A549 (cell line): ENCODE results near the gene ACSF3. TPM values are rescaled to one million over a fixed set of nuclear protein-coding genes. Genes with fewer than 3 reads are reported as not detected.

Source experiments
- ATAC-seq, 2 experiments: fragments of 200-7000 bp in 1 of 2; fragments of >200 bp in 1 of 2; cut with Nextera tagmentation in 1 of 2; cut with Tn5 transposase in 1 of 2; 3 replicates each; pipeline versions ENCODE4 v1.8.0 to v1.9.1; 2018 to 2020; ENCODE audit warnings: mild to moderate bottlenecking in 1 of 2, moderate library complexity in 1 of 2
- CTCF ChIA-PET: fragments of 300-600 bp; sonication (Branson Sonifier 250); formaldehyde crosslinking; extraction: SDS; loops from one replicate; lab custom pipeline; 2021; ENCODE audit warnings: antibody characterized with exemption, inconsistent platforms; lab: Yijun Ruan, JAX
- POLR2A ChIA-PET: fragments of 350-600 bp; formaldehyde crosslinking; extraction: SDS; loops from one replicate; lab custom pipeline; 2021; ENCODE audit warnings: antibody characterized with exemption, inconsistent platforms; lab: Yijun Ruan, JAX
- DNase-seq, 2 experiments: peaks; one replicate each; pipeline versions ENCODE4 v3.0.0 to v3.0.0-alpha.2; 2011 to 2016; ENCODE audit warnings: low read depth in 1 of 2, low spot score in 1 of 2
- FAIRE-seq: peaks from 2 replicates; lab custom pipeline; 2011; peaks lifted over from hg19 to GRCh38; lab: Jason Lieb, UNC
- H3K27ac ChIP-seq, 2 experiments: fragments of >200 bp; sonication (Bioruptor Twin); formaldehyde crosslinking; 3 replicates each; pipeline ENCODE4 v1.5.1; 2016 to 2017
- H3K4me1 ChIP-seq: fragments of >200 bp; sonication (Bioruptor Twin); formaldehyde crosslinking; 3 replicates; pipeline ENCODE4 v1.6.1; 2016
- H3K4me2 ChIP-seq: fragments of >200 bp; sonication (Bioruptor Twin); formaldehyde crosslinking; 3 replicates; pipeline ENCODE4 v1.6.1; 2016
- H3K4me3 ChIP-seq: fragments of >200 bp; sonication (Bioruptor Twin); formaldehyde crosslinking; 3 replicates; pipeline ENCODE4 v1.5.1; 2016
- H3K9me3 ChIP-seq: fragments of >200 bp; sonication (Bioruptor Twin); formaldehyde crosslinking; 3 replicates; pipeline ENCODE4 v1.6.1; 2016
- CBX8 ChIP-seq: fragments of 200-600 bp; sonication (generic); IDR thresholded peaks from 2 replicates; pipeline ENCODE4 v1.6.1; 2016
- CEBPB ChIP-seq, 2 experiments: fragments of >200 bp in 1 of 2; sonication (Bioruptor Twin) in 1 of 2; formaldehyde crosslinking in 1 of 2; IDR thresholded peaks; 2 replicates each; pipeline ENCODE4 v1.6.1; 2012 to 2016
- CHD4 ChIP-seq: fragments of 200-600 bp; sonication (generic); IDR thresholded peaks from 2 replicates; pipeline ENCODE4 v1.6.1; 2016; ENCODE audit warnings: antibody characterized with exemption, mild to moderate bottlenecking, borderline replicate concordance
- EHMT2 ChIP-seq: fragments of 200-600 bp; sonication (generic); IDR thresholded peaks from 2 replicates; pipeline ENCODE4 v1.6.1; 2016; ENCODE audit warnings: antibody characterized with exemption, low read depth, mild to moderate bottlenecking, moderate library complexity
- EP300 ChIP-seq, 2 experiments: fragments of >200 bp; sonication (Bioruptor Twin); formaldehyde crosslinking; IDR thresholded peaks; 2 replicates in 1 of 2; 3 replicates in 1 of 2; pipeline ENCODE4 v1.6.1; 2016 to 2017
- FOXS1 ChIP-seq: fragments of 250-450 bp; sonication (Bioruptor Pico); IDR thresholded peaks from 2 replicates; pipeline ENCODE4 v1.5.0; 2020; ENCODE audit warnings: mild to moderate bottlenecking, moderate library complexity
- HOXB13 ChIP-seq: fragments of 250-450 bp; sonication (Bioruptor Pico); IDR thresholded peaks from 2 replicates; pipeline ENCODE4 v1.5.0; 2020; ENCODE audit warnings: low read depth, mild to moderate bottlenecking, moderate library complexity
- JUNB ChIP-seq: fragments of >200 bp; sonication (Bioruptor Twin); formaldehyde crosslinking; IDR thresholded peaks from 2 replicates; pipeline ENCODE4 v1.6.1; 2016
- KDM5A ChIP-seq: fragments of 200-600 bp; sonication (generic); IDR thresholded peaks from 2 replicates; pipeline ENCODE4 v1.6.1; 2016; ENCODE audit warnings: antibody characterized with exemption, mild to moderate bottlenecking
- NPAS2 ChIP-seq: fragments of 250-450 bp; sonication (Bioruptor Pico); IDR thresholded peaks from 2 replicates; pipeline ENCODE4 v1.8.0; 2022; ENCODE audit warnings: mild to moderate bottlenecking, moderate library complexity, borderline replicate concordance
- RCOR1 ChIP-seq: fragments of 150-350 bp; IDR thresholded peaks from 2 replicates; pipeline ENCODE4 v1.6.1; 2014; ENCODE audit warnings: antibody characterized with exemption, low read length, low read depth
- ZC3H11A ChIP-seq: fragments of 450-650 bp; IDR thresholded peaks from 2 replicates; pipeline ENCODE4 v1.6.1; 2014; ENCODE audit warnings: antibody characterized with exemption, mild to moderate bottlenecking
- WGBS: methylation state at CpG from one replicate; pipeline ENCODE4 v1.1.6; 2017; ENCODE audit errors: missing lambda C conversion rate; 5-methylcytosine and 5-hydroxymethylcytosine counted together
- polyA plus RNA-seq, 4 experiments: library from polyadenylated mRNA; depleted of rRNA in 3 of 4; stranded (reverse); fragments of >200 nt; fragmentation: RNase III in 1 of 4; extraction: RNeasy Plus Mini Kit Qiagen cat#74134 plus additional on column Dnase treatment in 1 of 4; gene quantifications; 2 replicates in 3 of 4; 3 replicates in 1 of 4; pipeline ENCODE4 v1.2.3, GENCODE V29; 2011 to 2017
- TF ChIP-seq, protein P1 (sequence below): fragments of >200 bp; sonication (Bioruptor Twin); formaldehyde crosslinking; IDR thresholded peaks from 3 replicates; pipeline ENCODE4 v1.6.1; 2016
- TF ChIP-seq, protein P2 (sequence below): fragments of 450-650 bp; IDR thresholded peaks from 2 replicates; pipeline ENCODE4 v1.6.1; 2014; ENCODE audit warnings: antibody characterized with exemption
- TF ChIP-seq, protein P3 (sequence below): fragments of 200-600 bp; sonication (generic); IDR thresholded peaks from 2 replicates; pipeline ENCODE4 v1.6.1; 2016; ENCODE audit warnings: antibody characterized with exemption, mild to moderate bottlenecking, moderate library complexity
- TF ChIP-seq, protein P4 (sequence below): IDR thresholded peaks from 2 replicates; pipeline ENCODE4 v1.6.1; 2012; ENCODE audit warnings: low read depth, borderline replicate concordance
- TF ChIP-seq, protein P5 (sequence below): IDR thresholded peaks from 2 replicates; pipeline ENCODE4 v1.6.1; 2012
- TF ChIP-seq, protein P6 (sequence below): fragments of >200 bp; sonication (Bioruptor Twin); formaldehyde crosslinking; IDR thresholded peaks from 2 replicates; pipeline ENCODE4 v1.6.1; 2016

Gene ACSF3
- polyA plus RNA-seq, 2 of the 4 experiments (the other 2 are of a cell fraction), result 9.8 to 13.1 TPM

DNA sequence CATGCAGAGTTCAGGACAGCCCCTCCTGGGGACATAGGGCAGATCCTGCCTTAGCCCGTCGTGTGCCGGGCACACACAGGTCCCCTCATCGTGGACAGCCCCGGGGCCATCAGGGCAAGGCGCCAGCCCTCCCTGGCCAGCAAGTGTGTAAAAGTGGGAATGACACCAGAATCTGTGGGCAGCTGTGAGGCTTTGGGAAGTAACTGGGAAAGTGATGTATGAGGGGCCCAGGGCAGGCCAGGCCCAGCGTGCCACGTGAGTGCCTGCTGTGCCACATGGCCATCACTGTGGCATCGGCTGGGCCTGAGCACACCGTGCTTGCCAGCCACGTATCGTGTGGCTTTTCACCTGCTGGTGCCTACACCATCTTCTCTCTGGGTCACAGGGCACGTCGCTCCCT lies 26.6 kb downstream of the ACSF3 start:
- FAIRE-seq (no peak), DNase-seq (no peak), ATAC-seq (no peak)
- ChIA-PET POLR2A (no interaction called here), CTCF (no interaction called here)
- TF ChIP-seq FOXS1 (CRISPR knock-in tag), result no peak
- TF ChIP-seq CBX8, result no peak
- TF ChIP-seq, protein P1, sequence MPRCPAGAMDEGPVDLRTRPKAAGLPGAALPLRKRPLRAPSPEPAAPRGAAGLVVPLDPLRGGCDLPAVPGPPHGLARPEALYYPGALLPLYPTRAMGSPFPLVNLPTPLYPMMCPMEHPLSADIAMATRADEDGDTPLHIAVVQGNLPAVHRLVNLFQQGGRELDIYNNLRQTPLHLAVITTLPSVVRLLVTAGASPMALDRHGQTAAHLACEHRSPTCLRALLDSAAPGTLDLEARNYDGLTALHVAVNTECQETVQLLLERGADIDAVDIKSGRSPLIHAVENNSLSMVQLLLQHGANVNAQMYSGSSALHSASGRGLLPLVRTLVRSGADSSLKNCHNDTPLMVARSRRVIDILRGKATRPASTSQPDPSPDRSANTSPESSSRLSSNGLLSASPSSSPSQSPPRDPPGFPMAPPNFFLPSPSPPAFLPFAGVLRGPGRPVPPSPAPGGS, result no peak
- TF ChIP-seq, protein P2, sequence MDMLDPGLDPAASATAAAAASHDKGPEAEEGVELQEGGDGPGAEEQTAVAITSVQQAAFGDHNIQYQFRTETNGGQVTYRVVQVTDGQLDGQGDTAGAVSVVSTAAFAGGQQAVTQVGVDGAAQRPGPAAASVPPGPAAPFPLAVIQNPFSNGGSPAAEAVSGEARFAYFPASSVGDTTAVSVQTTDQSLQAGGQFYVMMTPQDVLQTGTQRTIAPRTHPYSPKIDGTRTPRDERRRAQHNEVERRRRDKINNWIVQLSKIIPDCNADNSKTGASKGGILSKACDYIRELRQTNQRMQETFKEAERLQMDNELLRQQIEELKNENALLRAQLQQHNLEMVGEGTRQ, result no peak
- TF ChIP-seq NPAS2 (CRISPR knock-in tag), result no peak
- no peak for TF ChIP-seq KDM5A
- TF ChIP-seq, protein P3, sequence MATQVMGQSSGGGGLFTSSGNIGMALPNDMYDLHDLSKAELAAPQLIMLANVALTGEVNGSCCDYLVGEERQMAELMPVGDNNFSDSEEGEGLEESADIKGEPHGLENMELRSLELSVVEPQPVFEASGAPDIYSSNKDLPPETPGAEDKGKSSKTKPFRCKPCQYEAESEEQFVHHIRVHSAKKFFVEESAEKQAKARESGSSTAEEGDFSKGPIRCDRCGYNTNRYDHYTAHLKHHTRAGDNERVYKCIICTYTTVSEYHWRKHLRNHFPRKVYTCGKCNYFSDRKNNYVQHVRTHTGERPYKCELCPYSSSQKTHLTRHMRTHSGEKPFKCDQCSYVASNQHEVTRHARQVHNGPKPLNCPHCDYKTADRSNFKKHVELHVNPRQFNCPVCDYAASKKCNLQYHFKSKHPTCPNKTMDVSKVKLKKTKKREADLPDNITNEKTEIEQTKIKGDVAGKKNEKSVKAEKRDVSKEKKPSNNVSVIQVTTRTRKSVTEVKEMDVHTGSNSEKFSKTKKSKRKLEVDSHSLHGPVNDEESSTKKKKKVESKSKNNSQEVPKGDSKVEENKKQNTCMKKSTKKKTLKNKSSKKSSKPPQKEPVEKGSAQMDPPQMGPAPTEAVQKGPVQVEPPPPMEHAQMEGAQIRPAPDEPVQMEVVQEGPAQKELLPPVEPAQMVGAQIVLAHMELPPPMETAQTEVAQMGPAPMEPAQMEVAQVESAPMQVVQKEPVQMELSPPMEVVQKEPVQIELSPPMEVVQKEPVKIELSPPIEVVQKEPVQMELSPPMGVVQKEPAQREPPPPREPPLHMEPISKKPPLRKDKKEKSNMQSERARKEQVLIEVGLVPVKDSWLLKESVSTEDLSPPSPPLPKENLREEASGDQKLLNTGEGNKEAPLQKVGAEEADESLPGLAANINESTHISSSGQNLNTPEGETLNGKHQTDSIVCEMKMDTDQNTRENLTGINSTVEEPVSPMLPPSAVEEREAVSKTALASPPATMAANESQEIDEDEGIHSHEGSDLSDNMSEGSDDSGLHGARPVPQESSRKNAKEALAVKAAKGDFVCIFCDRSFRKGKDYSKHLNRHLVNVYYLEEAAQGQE, result no peak
- no peak for TF ChIP-seq EHMT2
- Histone ChIP-seq H3K27ac (no peak overlapping the region), H3K4me2 (no peak overlapping the region), H3K4me1 (no peaks in the 10 kb centered on the region), H3K4me3 (no peak overlapping the region), H3K9me3 (no peaks in the 10 kb centered on the region)
- WGBS, result 92% methylated on average over 14 of the region's 14 CpGs

DNA sequence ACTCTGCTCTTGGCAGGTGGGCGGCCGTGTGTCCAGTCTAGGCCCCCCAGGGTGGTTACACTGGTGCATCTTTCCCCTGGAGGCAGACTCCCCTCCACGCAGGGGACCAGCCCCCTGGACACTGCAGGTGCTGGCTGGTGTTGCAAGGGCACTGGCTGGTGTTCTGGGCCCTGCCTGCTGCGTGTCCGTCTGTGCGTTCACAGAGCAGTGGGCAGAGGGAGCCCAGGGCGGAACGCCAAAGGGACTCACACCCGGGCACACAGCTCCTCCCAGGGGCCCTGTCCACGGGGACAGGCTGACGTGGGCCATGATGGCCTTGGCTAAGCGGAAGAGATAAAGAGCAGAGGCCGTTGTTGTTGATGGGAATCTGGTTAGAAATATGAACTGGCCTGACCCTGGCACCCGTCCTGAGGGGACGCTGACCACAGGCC lies 27.3 kb downstream of the ACSF3 start:
- ATAC-seq (no peak), FAIRE-seq (no peak), DNase-seq (no peak)
- H3K27ac ChIP-seq, result no peak overlapping the region
- POLR2A ChIA-PET, result no interaction called here
- CTCF ChIA-PET, result no interaction called here
- H3K9me3 ChIP-seq, result no peaks in the 10 kb centered on the region
- H3K4me3 ChIP-seq, result no peak overlapping the region
- H3K4me1 ChIP-seq, result no peaks in the 10 kb centered on the region
- H3K4me2 ChIP-seq, result no peak overlapping the region
- TF ChIP-seq, protein P4, sequence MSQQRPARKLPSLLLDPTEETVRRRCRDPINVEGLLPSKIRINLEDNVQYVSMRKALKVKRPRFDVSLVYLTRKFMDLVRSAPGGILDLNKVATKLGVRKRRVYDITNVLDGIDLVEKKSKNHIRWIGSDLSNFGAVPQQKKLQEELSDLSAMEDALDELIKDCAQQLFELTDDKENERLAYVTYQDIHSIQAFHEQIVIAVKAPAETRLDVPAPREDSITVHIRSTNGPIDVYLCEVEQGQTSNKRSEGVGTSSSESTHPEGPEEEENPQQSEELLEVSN, result no peak
- TF ChIP-seq CEBPB (IDR thresholded peaks at IDR 0.05), result no peak
- TF ChIP-seq, protein P5, sequence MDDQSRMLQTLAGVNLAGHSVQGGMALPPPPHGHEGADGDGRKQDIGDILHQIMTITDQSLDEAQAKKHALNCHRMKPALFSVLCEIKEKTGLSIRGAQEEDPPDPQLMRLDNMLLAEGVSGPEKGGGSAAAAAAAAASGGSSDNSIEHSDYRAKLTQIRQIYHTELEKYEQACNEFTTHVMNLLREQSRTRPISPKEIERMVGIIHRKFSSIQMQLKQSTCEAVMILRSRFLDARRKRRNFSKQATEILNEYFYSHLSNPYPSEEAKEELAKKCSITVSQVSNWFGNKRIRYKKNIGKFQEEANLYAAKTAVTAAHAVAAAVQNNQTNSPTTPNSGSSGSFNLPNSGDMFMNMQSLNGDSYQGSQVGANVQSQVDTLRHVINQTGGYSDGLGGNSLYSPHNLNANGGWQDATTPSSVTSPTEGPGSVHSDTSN, result no peak
- TF ChIP-seq RCOR1, result no peak
- no peak for TF ChIP-seq ZC3H11A
- TF ChIP-seq CHD4, result no peak
- no peak for TF ChIP-seq NPAS2 (CRISPR knock-in tag)
- TF ChIP-seq HOXB13 (CRISPR knock-in tag), result no peak
- no peak for TF ChIP-seq JUNB
- TF ChIP-seq KDM5A, result no peak
- TF ChIP-seq, protein P6, sequence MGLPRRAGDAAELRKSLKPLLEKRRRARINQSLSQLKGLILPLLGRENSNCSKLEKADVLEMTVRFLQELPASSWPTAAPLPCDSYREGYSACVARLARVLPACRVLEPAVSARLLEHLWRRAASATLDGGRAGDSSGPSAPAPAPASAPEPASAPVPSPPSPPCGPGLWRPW, result no peak
- TF ChIP-seq EP300 (IDR thresholded peaks at IDR 0.05), result no peak
- WGBS, result 86% methylated on average over 13 of the region's 15 CpGs
